ENCODE results near the gene ZNF783.

- TF ChIP-seq CTCF (IDR thresholded peaks at IDR 0.05): no peak
- no peak for TF ChIP-seq EZH2 (IDR thresholded peaks at IDR 0.05; ENCODE audit: borderline replicate concordance, insufficient read depth, low read depth, low read length, poor library complexity, severe bottlenecking)
These were observed 41.5 kb upstream of the ZNF783 start for GRCh38 chr7:149220534-149220933.

All from B cell (primary cell).